H9 (cell line): Measurements from ENCODE around the gene MAST4. TPM values are rescaled to one million over a fixed set of nuclear protein-coding genes. Genes with fewer than 3 reads are reported as not detected.

ENCODE experiments used
- DNase-seq: peaks from one replicate; pipeline ENCODE4 v3.0.0-alpha.2; 2017
- H2AFZ ChIP-seq: one replicate; pipeline ENCODE4 v1.6.1; 2013; ENCODE audit warnings: mild to moderate bottlenecking, low read length, control low read depth, moderate library complexity
- H2AK5ac ChIP-seq: 2 replicates; pipeline ENCODE4 v1.6.1; 2013; ENCODE audit warnings: low read length, control low read depth, mixed read lengths; ENCODE audit not compliant: insufficient read length
- H2BK120ac ChIP-seq: one replicate; pipeline ENCODE4 v1.6.1; 2013; ENCODE audit warnings: low read depth, mild to moderate bottlenecking, low read length, control low read depth, inconsistent platforms; ENCODE audit not compliant: poor library complexity, severe bottlenecking
- H2BK12ac ChIP-seq: 2 replicates; pipeline ENCODE4 v1.6.1; 2013; ENCODE audit warnings: low read length, control low read depth, mixed read lengths, low read depth; ENCODE audit not compliant: insufficient read length
- H2BK15ac ChIP-seq: 2 replicates; pipeline ENCODE4 v1.6.1; 2013; ENCODE audit warnings: low read depth, low read length, control low read depth
- H2BK20ac ChIP-seq: one replicate; pipeline ENCODE4 v1.6.1; 2013; ENCODE audit warnings: low read depth, mild to moderate bottlenecking, low read length, control low read depth, inconsistent platforms; ENCODE audit not compliant: poor library complexity, severe bottlenecking
- H2BK5ac ChIP-seq: 2 replicates; pipeline ENCODE4 v1.6.1; 2013; ENCODE audit warnings: low read length, control low read depth, mixed read lengths; ENCODE audit not compliant: insufficient read length
- H3K14ac ChIP-seq: 2 replicates; pipeline ENCODE4 v1.6.1; 2013; ENCODE audit warnings: low read length, control low read depth; ENCODE audit not compliant: insufficient read depth
- H3K18ac ChIP-seq: 2 replicates; pipeline ENCODE4 v1.6.1; 2013; ENCODE audit warnings: low read depth, mild to moderate bottlenecking, mixed read lengths, low read length, control low read depth; ENCODE audit not compliant: insufficient read length
- H3K23ac ChIP-seq: 2 replicates; pipeline ENCODE4 v1.6.1; 2013; ENCODE audit warnings: low read length, control low read depth, mixed read lengths, low read depth; ENCODE audit not compliant: insufficient read length
- H3K23me2 ChIP-seq: 2 replicates; pipeline ENCODE4 v1.6.1; 2013; ENCODE audit warnings: low read depth, mild to moderate bottlenecking, mixed read lengths, low read length, control low read depth; ENCODE audit not compliant: insufficient read length, poor library complexity, severe bottlenecking
- H3K27ac ChIP-seq: 2 replicates; pipeline ENCODE4 v1.5.1; 2013; ENCODE audit warnings: low read length, control low read depth, mixed read lengths, low read depth; ENCODE audit not compliant: insufficient read length
- H3K27me3 ChIP-seq: 2 replicates; pipeline ENCODE4 v1.6.1; 2013; ENCODE audit warnings: low read length, control low read depth, inconsistent platforms; ENCODE audit not compliant: insufficient read depth
- H3K4ac ChIP-seq: 2 replicates; pipeline ENCODE4 v1.6.1; 2013; ENCODE audit warnings: low read depth, mild to moderate bottlenecking, control low read depth, inconsistent platforms, low read length, moderate library complexity
- H3K4me1 ChIP-seq: 2 replicates; pipeline ENCODE4 v1.6.1; 2013; ENCODE audit warnings: low read length, control low read depth, inconsistent platforms; ENCODE audit not compliant: insufficient read depth
- H3K4me2 ChIP-seq: 2 replicates; pipeline ENCODE4 v1.6.1; 2013; ENCODE audit warnings: low read length, control low read depth, mixed read lengths; ENCODE audit not compliant: insufficient read length, insufficient read depth
- H3K56ac ChIP-seq: 2 replicates; pipeline ENCODE4 v1.6.1; 2013; ENCODE audit warnings: low read depth, mild to moderate bottlenecking, mixed read lengths, low read length, control low read depth; ENCODE audit not compliant: insufficient read length
- H3K79me1 ChIP-seq: 2 replicates; pipeline ENCODE4 v1.6.1; 2013; ENCODE audit warnings: low read depth, mild to moderate bottlenecking, moderate library complexity, low read length, control low read depth, inconsistent platforms; ENCODE audit not compliant: insufficient read depth, poor library complexity, severe bottlenecking
- H3K79me2 ChIP-seq: 2 replicates; pipeline ENCODE4 v1.6.1; 2013; ENCODE audit warnings: low read length, control low read depth, inconsistent platforms; ENCODE audit not compliant: insufficient read depth
- H3K9ac ChIP-seq: 2 replicates; pipeline ENCODE4 v1.6.1; 2013; ENCODE audit warnings: low read length, control low read depth, mixed read lengths; ENCODE audit not compliant: insufficient read length; ENCODE audit errors: extremely low read depth
- H3K9me3 ChIP-seq: one replicate; pipeline ENCODE4 v1.6.1; 2013; ENCODE audit warnings: low read depth, low read length, inconsistent platforms; ENCODE audit not compliant: control insufficient read depth
- H3T11ph ChIP-seq: one replicate; pipeline ENCODE4 v1.6.1; 2013; ENCODE audit warnings: mild to moderate bottlenecking, low read length, control low read depth, inconsistent platforms
- H4K20me1 ChIP-seq: one replicate; pipeline ENCODE4 v1.6.1; 2013; ENCODE audit not compliant: control insufficient read depth, insufficient read length, insufficient read depth
- H4K5ac ChIP-seq: 2 replicates; pipeline ENCODE4 v1.6.1; 2013; ENCODE audit warnings: low read depth, mild to moderate bottlenecking, mixed read lengths, low read length, control low read depth; ENCODE audit not compliant: insufficient read length
- H4K8ac ChIP-seq: replicated peaks from 2 replicates; pipeline ENCODE4 v1.6.1; 2013; ENCODE audit warnings: low read length, control low read depth, mixed read lengths, low read depth; ENCODE audit not compliant: insufficient read length
- H4K91ac ChIP-seq: 2 replicates; pipeline ENCODE4 v1.6.1; 2013; ENCODE audit warnings: low read depth, mild to moderate bottlenecking, moderate library complexity, mixed read lengths, low read length, control low read depth; ENCODE audit not compliant: insufficient read length
- H3K27ac Mint-ChIP-seq, 3 experiments: 2 replicates in 2 of 3; 3 replicates in 1 of 3; pipeline ENCODE4 v1.8.0; 2020 to 2021; ENCODE audit warnings: mixed read lengths in 3 of 3, mild to moderate bottlenecking in 1 of 3, moderate library complexity in 1 of 3
- H3K27me3 Mint-ChIP-seq: 2 replicates; pipeline ENCODE4 v1.8.0; 2021; ENCODE audit warnings: low read depth, mild to moderate bottlenecking, moderate library complexity, mixed read lengths
- H3K36me3 Mint-ChIP-seq, 3 experiments: 2 replicates in 2 of 3; 3 replicates in 1 of 3; pipeline ENCODE4 v1.8.0; 2020 to 2021; ENCODE audit warnings: low read depth in 3 of 3, mixed read lengths in 3 of 3; ENCODE audit not compliant: insufficient read depth in 1 of 3
- H3K4me1 Mint-ChIP-seq, 2 experiments: 2 replicates each; pipeline ENCODE4 v1.8.0; 2020; ENCODE audit warnings: mixed read lengths in 2 of 2
- H3K4me3 Mint-ChIP-seq, 2 experiments: 2 replicates in 1 of 2; 3 replicates in 1 of 2; pipeline ENCODE4 v1.8.0; 2020 to 2021; ENCODE audit warnings: mild to moderate bottlenecking in 2 of 2, mixed read lengths in 2 of 2, moderate library complexity in 1 of 2
- H3K9me3 Mint-ChIP-seq, 2 experiments: 2 replicates in 1 of 2; 3 replicates in 1 of 2; pipeline ENCODE4 v1.8.0; 2020; ENCODE audit warnings: mild to moderate bottlenecking in 2 of 2, mixed read lengths in 2 of 2, moderate library complexity in 1 of 2
- CTCF ChIP-seq: fragments of 200-600 bp; sonication (generic); conservative IDR thresholded peaks from 3 replicates; pipeline ENCODE4 v1.8.0; 2021; ENCODE audit warnings: antibody characterized with exemption, mild to moderate bottlenecking
- WGBS: extraction: QIAGEN DNeasy Blood & Tissue Kit; methylation state at CpG from one replicate; pipeline ENCODE4 v1.1.7; 2013; ENCODE audit warnings: missing lambda C conversion rate, low lambda C conversion rate, mixed read lengths; ENCODE audit not compliant: insufficient read length; ENCODE audit errors: extremely low coverage; 5-methylcytosine and 5-hydroxymethylcytosine counted together
- total RNA-seq: library from RNA; stranded (reverse); gene quantifications from 2 replicates; pipeline ENCODE4 v1.2.1, GENCODE V29; 2021

MAST4 gene
- total RNA-seq, 1 experiment from 2014 or later = 3.7 TPM

- no peaks in the 10 kb centered on the region for H3K79me2 ChIP-seq
- H2AK5ac ChIP-seq = no peak overlapping the region
- no peaks in the 10 kb centered on the region for H3K9me3 ChIP-seq
- H2BK15ac ChIP-seq = no peak overlapping the region
- no peaks in the 10 kb centered on the region for H3K36me3 Mint-ChIP-seq
- no peak overlapping the region for H3K14ac ChIP-seq
- H2BK20ac ChIP-seq = no peak overlapping the region
- no peak overlapping the region for H2BK12ac ChIP-seq
- H3K27me3 Mint-ChIP-seq = no peaks in the 10 kb centered on the region
- H3K27ac ChIP-seq = no peak overlapping the region
- H4K5ac ChIP-seq = no peak overlapping the region
- H3K4me3 Mint-ChIP-seq = no peak overlapping the region
- no peak overlapping the region for H4K8ac ChIP-seq
- no peaks in the 10 kb centered on the region for H3K79me1 ChIP-seq
- no peaks in the 10 kb centered on the region for H3K4me1 ChIP-seq
- no peak for DNase-seq
- no peak overlapping the region for H3K23ac ChIP-seq
- no peak overlapping the region for H3K4me2 ChIP-seq
- H3K4me1 Mint-ChIP-seq = peaks cover 3 to 5% of the 10 kb centered on the region in 2 experiments; a peak in 3 of 4 replicates
- WGBS = no CpG with 5 or more reads among the region's 4 CpGs
- H2BK5ac ChIP-seq = no peak overlapping the region
- no peak overlapping the region for H3K4ac ChIP-seq
- no peak for TF ChIP-seq CTCF
- no peak overlapping the region for H3K9ac ChIP-seq
- H3K18ac ChIP-seq = no peak overlapping the region
- H3K56ac ChIP-seq = no peak overlapping the region
- no peaks in the 10 kb centered on the region for H3K9me3 Mint-ChIP-seq
- no peaks in the 10 kb centered on the region for H3K23me2 ChIP-seq
- H3K27ac Mint-ChIP-seq = no peak overlapping the region
- H3K27me3 ChIP-seq = no peaks in the 10 kb centered on the region
- no peaks in the 10 kb centered on the region for H4K20me1 ChIP-seq
- no peak overlapping the region for H3T11ph ChIP-seq
- H2BK120ac ChIP-seq = no peak overlapping the region
- H4K91ac ChIP-seq = no peak overlapping the region
- no peak overlapping the region for H2AFZ ChIP-seq
Observed at GRCh38 chr5:67102708-67103107, 506.5 kb downstream of the MAST4 start.
